CD4-positive, alpha-beta T cell (primary cell): Measurements from ENCODE around the gene SPANXB1. TPM values are rescaled to one million over a fixed set of nuclear protein-coding genes. Genes with fewer than 3 reads are reported as not detected.
"Not testable (repeated sequence)": the region's sequence is repeated elsewhere in the genome, so short reads cannot be mapped to it uniquely, and the experiment has no call there.

Experiments used
- ATAC-seq: fragments of 200-7000 bp; cut with Tn5 transposase; one replicate; pipeline ENCODE4 v1.10.0; 2022; ENCODE audit warnings: mild to moderate bottlenecking; ENCODE audit not compliant: poor library complexity
- CTCF ChIA-PET: fragments of 350-600 bp; sonication (Branson Sonifier 250); formaldehyde crosslinking; loops from one replicate; lab custom pipeline; 2021; ENCODE audit warnings: antibody characterized with exemption, inconsistent platforms; lab: Charles Lee
- POLR2A ChIA-PET: fragments of 350-600 bp; sonication (Branson Sonifier 250); formaldehyde crosslinking; loops from one replicate; lab custom pipeline; 2021; ENCODE audit warnings: antibody characterized with exemption, inconsistent platforms; lab: Charles Lee
- DNase-seq, 14 experiments: peaks; one replicate each; pipeline ENCODE4 v3.0.0-alpha.2; 2013 to 2020; ENCODE audit warnings: mixed read lengths in 2 of 14
- H3K27ac ChIP-seq, 2 donors: one replicate each; pipeline versions ENCODE4 v1.5.1 to v1.7.0; 2013; ENCODE audit warnings: low read length in 2 of 2, low read depth in 1 of 2, mild to moderate bottlenecking in 1 of 2
- H3K27me3 ChIP-seq, 2 experiments: 1 replicate in 1 of 2; 2 replicates in 1 of 2; pipeline versions ENCODE4 v1.6.1 to v1.7.0; 2013; ENCODE audit warnings: low read length in 2 of 2, control low read depth in 1 of 2, mild to moderate bottlenecking in 1 of 2, moderate library complexity in 1 of 2; ENCODE audit not compliant: insufficient read depth in 2 of 2, control insufficient read depth in 1 of 2
- H3K36me3 ChIP-seq: one replicate; pipeline ENCODE4 v1.6.1; 2013; ENCODE audit warnings: low read length, control low read depth; ENCODE audit not compliant: insufficient read depth
- H3K4me1 ChIP-seq: one replicate; pipeline ENCODE4 v1.6.1; 2013; ENCODE audit warnings: low read length, control low read depth; ENCODE audit not compliant: insufficient read depth
- H3K4me3 ChIP-seq: one replicate; pipeline ENCODE4 v1.5.1; 2013; ENCODE audit warnings: mild to moderate bottlenecking, low read length, moderate library complexity
- H3K9me3 ChIP-seq, 2 experiments: 1 replicate in 1 of 2; 2 replicates in 1 of 2; pipeline versions ENCODE4 v1.6.1 to v1.7.0; 2013; ENCODE audit warnings: low read length in 2 of 2, mild to moderate bottlenecking in 2 of 2, control low read depth in 1 of 2, moderate library complexity in 1 of 2; ENCODE audit not compliant: control insufficient read depth in 1 of 2, insufficient read depth in 1 of 2
- H3K27ac Mint-ChIP-seq: one replicate; pipeline ENCODE4 v1.8.0; 2020; ENCODE audit warnings: mixed read lengths
- H3K27me3 Mint-ChIP-seq: one replicate; pipeline ENCODE4 v1.8.0; 2021; ENCODE audit warnings: mixed read lengths
- H3K36me3 Mint-ChIP-seq: one replicate; pipeline ENCODE4 v1.8.0; 2021; ENCODE audit warnings: low read depth, mixed read lengths
- H3K4me1 Mint-ChIP-seq: one replicate; pipeline ENCODE4 v1.8.0; 2021; ENCODE audit warnings: low read depth, mixed read lengths
- H3K4me3 Mint-ChIP-seq: one replicate; pipeline ENCODE4 v1.8.0; 2020; ENCODE audit warnings: mild to moderate bottlenecking, mixed read lengths
- H3K9me3 Mint-ChIP-seq: one replicate; pipeline ENCODE4 v1.8.0; 2020; ENCODE audit warnings: mixed read lengths
- intact Hi-C, 2 experiments: fragments of 100-400 bp; cut with DNase I in 1 of 2; cut with micrococcal nuclease in 1 of 2; formaldehyde crosslinking; loops; one replicate each; pipeline versions ENCODE4 v1.15.1 to v1.9.0; 2023 to 2025; cut with DNase I, micrococcal nuclease
- total RNA-seq, 174 experiments: library from RNA in 2 of 174; stranded (reverse) in 2 of 174; gene quantifications; one replicate each; pipeline ENCODE4 v1.2.3 and lab custom pipeline; 2021 to 2026

The SPANXB1 gene
- total RNA-seq, 2 experiments from 2014 or later = not detected

DNA sequence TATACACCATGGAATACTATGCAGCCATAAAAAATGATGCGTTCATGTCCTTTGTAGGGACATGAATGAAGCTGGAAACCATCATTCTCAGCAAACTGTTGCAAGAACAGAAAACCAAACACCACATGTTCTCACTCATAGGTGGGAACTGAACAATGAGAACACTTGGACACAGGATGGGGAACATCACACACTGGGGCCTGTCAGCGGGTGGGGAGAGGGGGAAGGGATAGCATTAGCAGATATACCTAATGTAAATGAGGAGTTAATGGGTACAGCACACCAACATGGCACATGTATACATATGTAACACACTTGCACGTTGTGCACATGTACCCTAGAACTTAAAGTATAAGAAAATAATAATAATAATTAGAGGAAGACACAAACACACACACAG is 47.5 kb downstream of the SPANXB1 start:
- POLR2A ChIA-PET, DNase-seq, H3K27ac Mint-ChIP-seq, H3K9me3 ChIP-seq, H3K4me1 ChIP-seq, CTCF ChIA-PET, H3K4me3 ChIP-seq, H3K27me3 ChIP-seq, H3K9me3 Mint-ChIP-seq, H3K36me3 Mint-ChIP-seq, H3K27me3 Mint-ChIP-seq, H3K4me1 Mint-ChIP-seq, H3K27ac ChIP-seq, H3K36me3 ChIP-seq, ATAC-seq, intact Hi-C loops, H3K4me3 Mint-ChIP-seq: not testable (repeated sequence)

DNA sequence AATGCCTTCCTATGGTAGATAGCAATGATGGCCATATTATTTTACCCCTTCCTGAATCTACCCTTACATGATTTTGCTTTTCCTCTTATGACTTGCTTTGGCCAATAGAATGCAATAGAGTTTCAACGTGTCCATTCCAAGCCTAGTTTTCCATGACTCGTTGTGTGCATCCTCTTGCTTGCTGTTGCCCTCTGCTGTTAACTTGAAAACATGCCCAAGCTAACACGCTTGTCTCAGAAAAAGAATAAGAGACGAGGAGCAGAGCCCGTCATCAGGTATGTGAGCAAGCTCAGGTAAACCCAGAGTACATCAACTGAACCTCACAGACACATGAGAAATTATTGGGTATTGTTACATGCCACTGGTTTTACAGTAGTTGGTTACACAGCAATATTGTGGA is 49.7 kb downstream of the SPANXB1 start:
- H3K4me1 Mint-ChIP-seq, DNase-seq, intact Hi-C loops, CTCF ChIA-PET, ATAC-seq, H3K27ac ChIP-seq, H3K36me3 ChIP-seq, H3K4me3 ChIP-seq, POLR2A ChIA-PET, H3K9me3 Mint-ChIP-seq, H3K27me3 ChIP-seq, H3K9me3 ChIP-seq, H3K4me1 ChIP-seq, H3K36me3 Mint-ChIP-seq, H3K27me3 Mint-ChIP-seq, H3K4me3 Mint-ChIP-seq, H3K27ac Mint-ChIP-seq: not testable (repeated sequence)

Other genes with a start within 250 kb of the SPANXB1 start
- 1 to 10 TPM; 5.9 to 6.2 TPM for gene LDOC1, start 174.5 kb downstream of the SPANXB1 start, total RNA-seq
- gene SPANXC, start 239.9 kb downstream of the SPANXB1 start, total RNA-seq = not detected